Measurements from ENCODE around the gene NSUN2. TPM values are rescaled to one million over a fixed set of nuclear protein-coding genes. Genes with fewer than 3 reads are reported as not detected.

Gene NSUN2
- total and polyA plus RNA-seq, 4 donors: 36.6 to 52.7 (median 44.1) TPM

- no peaks in the 10 kb centered on the region for H3K9me3 ChIP-seq (ENCODE audit: control insufficient read depth in 4 of 4, insufficient read depth in 3 of 4, low read length in 3 of 4)
- DNase-seq (no peak), ATAC-seq (ENCODE audit: insufficient read depth, low FRiP score) (no peak)
- peaks cover 34 to 63% (median 51%) of the 10 kb centered on the region in 4 donors for H3K36me3 ChIP-seq (ENCODE audit: control insufficient read depth in 4 of 4, insufficient read depth in 4 of 4, low read length in 4 of 4)
- H3K4me1 ChIP-seq (ENCODE audit: control insufficient read depth in 5 of 5, insufficient read depth in 5 of 5, low read length in 5 of 5): no peaks in the 10 kb centered on the region
- no peak for TF ChIP-seq CTCF (IDR thresholded peaks at IDR 0.05; ENCODE audit: control extremely low read depth, extremely low read depth)
- H3K27ac ChIP-seq (ENCODE audit: low read depth in 1 of 2, low read length in 1 of 2): no peak overlapping the region
- 90 to 93% methylated on average over 8 of the region's 8 CpGs for WGBS, 2 donors
- no peaks in the 10 kb centered on the region for H3K27me3 ChIP-seq (ENCODE audit: control insufficient read depth in 3 of 3, insufficient read depth in 3 of 3, low read length in 2 of 3)
- no peak overlapping the region for H3K9ac ChIP-seq (ENCODE audit: insufficient read depth in 1 of 2, low read length in 2 of 2)
- H3K4me3 ChIP-seq: no peak overlapping the region
Observed at GRCh38 chr5:6615034-6615815, 17.6 kb downstream of the NSUN2 start.

GRCh38 chr5:6611334-6612256, 21.2 kb downstream of the NSUN2 start:
- TF ChIP-seq CTCF (IDR thresholded peaks at IDR 0.05; ENCODE audit: control extremely low read depth, extremely low read depth): no peak
- no peak overlapping the region for H3K4me3 ChIP-seq
- no peaks in the 10 kb centered on the region for H3K4me1 ChIP-seq (ENCODE audit: control insufficient read depth in 5 of 5, insufficient read depth in 5 of 5, low read length in 5 of 5)
- no peak for DNase-seq
- no peak overlapping the region for H3K9ac ChIP-seq (ENCODE audit: insufficient read depth in 1 of 2, low read length in 2 of 2)
- ATAC-seq (ENCODE audit: insufficient read depth, low FRiP score): no peak
- no peaks in the 10 kb centered on the region for H3K27me3 ChIP-seq (ENCODE audit: control insufficient read depth in 3 of 3, insufficient read depth in 3 of 3, low read length in 2 of 3)
- 90 to 93% methylated on average over 20 of the region's 20 CpGs for WGBS, 2 donors
- no peak overlapping the region for H3K27ac ChIP-seq (ENCODE audit: low read depth in 1 of 2, low read length in 1 of 2)
- H3K36me3 ChIP-seq (ENCODE audit: control insufficient read depth in 4 of 4, insufficient read depth in 4 of 4, low read length in 4 of 4): peaks cover 28 to 71% (median 53%) of the 10 kb centered on the region in 4 donors
- no peaks in the 10 kb centered on the region for H3K9me3 ChIP-seq (ENCODE audit: control insufficient read depth in 4 of 4, insufficient read depth in 3 of 4, low read length in 3 of 4)

- ATAC-seq (ENCODE audit: insufficient read depth, low FRiP score) (no peak), DNase-seq (no peak)
- Histone ChIP-seq H3K4me1 (ENCODE audit: control insufficient read depth in 5 of 5, insufficient read depth in 5 of 5, low read length in 5 of 5) (no peaks in the 10 kb centered on the region), H3K27me3 (ENCODE audit: control insufficient read depth in 3 of 3, insufficient read depth in 3 of 3, low read length in 2 of 3) (no peaks in the 10 kb centered on the region), H3K9me3 (ENCODE audit: control insufficient read depth in 4 of 4, insufficient read depth in 3 of 4, low read length in 3 of 4) (no peaks in the 10 kb centered on the region), H3K36me3 (ENCODE audit: control insufficient read depth in 4 of 4, insufficient read depth in 4 of 4, low read length in 4 of 4) (peaks cover 29 to 66% (median 53%) of the 10 kb centered on the region in 4 donors), H3K4me3 (no peak overlapping the region), H3K27ac (ENCODE audit: low read depth in 1 of 2, low read length in 1 of 2) (no peak overlapping the region), H3K9ac (ENCODE audit: insufficient read depth in 1 of 2, low read length in 2 of 2) (no peak overlapping the region)
- no peak for TF ChIP-seq CTCF (IDR thresholded peaks at IDR 0.05; ENCODE audit: control extremely low read depth, extremely low read depth)
- WGBS, 2 donors: 81 to 94% methylated on average over 3 of the region's 3 CpGs
Observed at GRCh38 chr5:6608016-6608415, 24.8 kb downstream of the NSUN2 start.
